Thoracic aorta (tissue), 2 donors: ENCODE measurements around the gene SMPX. TPM values are rescaled to one million over a fixed set of nuclear protein-coding genes. Genes with fewer than 3 reads are reported as not detected.
A peak's percentile ranks its signal among the peaks of the same experiment; 100 is the strongest.

Source experiments
- ATAC-seq: fragments of 150-250 bp; one replicate; pipeline ENCODE4 v1.8.0; 2017; ENCODE audit warnings: low read depth; ENCODE audit not compliant: insufficient number of reproducible peaks, low FRiP score
- DNase-seq: peaks from one replicate; pipeline ENCODE4 v3.0.0-alpha.2; 2020; ENCODE audit warnings: low spot score
- H3K27ac ChIP-seq, 2 donors: fragments of 200-600 bp; sonication (generic); 1 replicate in 1 of 2; 2 replicates in 1 of 2; pipeline ENCODE4 v1.5.1; 2016; ENCODE audit warnings: mild to moderate bottlenecking in 2 of 2, moderate library complexity in 2 of 2
- H3K27me3 ChIP-seq: fragments of 200-600 bp; sonication (generic); replicated peaks from 2 replicates; pipeline ENCODE4 v1.6.0; 2016; ENCODE audit warnings: mild to moderate bottlenecking; ENCODE audit not compliant: insufficient read depth
- H3K36me3 ChIP-seq: fragments of 200-600 bp; sonication (generic); one replicate; pipeline ENCODE4 v1.5.1; 2016
- H3K4me1 ChIP-seq, 2 donors: fragments of 200-600 bp; sonication (generic); 1 replicate in 1 of 2; 2 replicates in 1 of 2; pipeline versions ENCODE4 v1.5.1 to v1.6.0; 2016; ENCODE audit warnings: low read depth in 2 of 2, mild to moderate bottlenecking in 1 of 2; ENCODE audit not compliant: control insufficient read depth in 1 of 2
- H3K4me3 ChIP-seq: fragments of 200-600 bp; sonication (generic); 2 replicates; pipeline ENCODE4 v1.5.1; 2016; ENCODE audit warnings: mild to moderate bottlenecking
- H3K9me3 ChIP-seq: fragments of 200-600 bp; sonication (generic); 2 replicates; pipeline ENCODE4 v1.5.1; 2016
- CTCF ChIP-seq: fragments of 200-600 bp; sonication (generic); IDR thresholded peaks from one replicate; pipeline ENCODE4 v1.5.1; 2019; ENCODE audit warnings: antibody characterized with exemption
- total RNA-seq, 2 donors: library from RNA; depleted of rRNA; stranded (reverse); fragments of >200 nt; gene quantifications; one replicate each; pipeline versions ENCODE4 v1.1.0 to v1.2.3, GENCODE V29; 2016

SMPX gene
- total RNA-seq, 2 donors from 2014 or later, result 10.4 TPM; not detected in 1

DNA sequence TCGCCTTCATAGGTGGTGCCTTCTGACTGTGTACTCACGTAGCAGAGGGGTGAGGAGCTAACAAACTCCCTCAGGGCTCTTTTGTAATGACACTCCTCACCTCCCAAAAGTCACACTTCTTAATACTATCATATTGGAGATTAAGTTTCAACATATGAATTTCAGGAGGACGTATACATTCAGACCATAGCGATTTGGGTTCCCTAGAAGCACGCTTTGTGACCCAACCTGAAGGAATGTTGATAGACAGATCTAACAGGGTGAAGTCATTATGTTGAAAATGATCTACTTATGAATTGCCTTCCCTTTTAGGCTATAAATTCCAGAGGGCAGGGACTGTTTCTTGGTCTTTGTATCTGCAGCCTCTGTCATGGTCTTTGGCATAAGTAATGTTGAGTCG is 96.6 kb downstream of the SMPX start:
- no peak overlapping the region for H3K27ac ChIP-seq
- no peak for ATAC-seq
- H3K4me1 ChIP-seq, result no peaks in the 10 kb centered on the region
- no peak for TF ChIP-seq CTCF
- H3K4me3 ChIP-seq, result no peak overlapping the region
- H3K27me3 ChIP-seq, result no peaks in the 10 kb centered on the region
- DNase-seq, result no peak
- H3K9me3 ChIP-seq, result no peaks in the 10 kb centered on the region
- H3K36me3 ChIP-seq, result no peaks in the 10 kb centered on the region

DNA sequence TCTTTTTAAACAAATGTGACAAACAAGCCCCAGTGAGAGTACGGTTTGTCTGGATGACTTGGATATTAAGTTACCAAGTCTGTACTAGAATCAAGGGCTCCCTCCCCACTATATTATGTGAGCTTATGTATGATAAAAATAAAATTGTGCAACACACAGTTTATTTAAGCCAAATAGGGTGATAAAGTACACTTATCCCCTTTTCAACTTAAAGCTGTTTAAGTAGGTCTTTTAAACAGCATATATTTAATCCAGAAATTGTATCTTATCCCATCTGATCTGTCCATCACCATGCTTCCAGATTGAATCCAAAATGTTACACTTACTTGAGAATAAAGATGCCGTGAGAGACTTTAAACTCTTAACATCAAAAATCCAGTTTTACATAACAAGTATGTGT is 97.8 kb downstream of the SMPX start:
- Histone ChIP-seq H3K27me3 (no peaks in the 10 kb centered on the region), H3K36me3 (no peaks in the 10 kb centered on the region), H3K4me1 (no peaks in the 10 kb centered on the region), H3K4me3 (no peak overlapping the region), H3K27ac (no peak overlapping the region), H3K9me3 (no peaks in the 10 kb centered on the region)
- TF ChIP-seq CTCF, result no peak
- ATAC-seq, result no peak
- DNase-seq, result no peak

DNA sequence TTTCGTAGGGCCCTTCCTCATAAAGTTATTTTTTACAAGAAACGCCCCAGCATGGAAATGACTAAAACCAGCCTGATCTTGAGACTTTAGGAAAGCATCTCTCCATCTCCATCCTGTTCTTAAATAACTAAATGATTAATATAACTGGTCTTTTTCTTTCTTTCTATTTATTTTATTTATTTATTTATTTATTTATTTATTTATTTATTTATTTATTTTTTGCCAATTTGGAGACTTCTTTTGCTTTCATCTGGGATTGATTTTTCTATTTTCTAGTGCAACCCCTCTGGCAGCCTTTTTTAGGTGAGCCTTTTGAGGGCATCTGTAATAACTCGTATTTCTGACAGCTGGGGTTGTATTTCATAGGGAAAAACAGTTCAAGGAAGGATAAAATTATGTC is 98.6 kb downstream of the SMPX start:
- no peak for ATAC-seq
- DNase-seq, result no peak
- Histone ChIP-seq H3K27ac (no peak overlapping the region), H3K9me3 (no peaks in the 10 kb centered on the region), H3K4me1 (no peaks in the 10 kb centered on the region), H3K4me3 (no peak overlapping the region), H3K27me3 (no peaks in the 10 kb centered on the region), H3K36me3 (no peaks in the 10 kb centered on the region)
- TF ChIP-seq CTCF, result no peak

- H3K9me3 ChIP-seq, result no peaks in the 10 kb centered on the region
- no peak for ATAC-seq
Measured at GRCh38 chrX:21658746-21659145, 99.2 kb downstream of the SMPX start.

DNA sequence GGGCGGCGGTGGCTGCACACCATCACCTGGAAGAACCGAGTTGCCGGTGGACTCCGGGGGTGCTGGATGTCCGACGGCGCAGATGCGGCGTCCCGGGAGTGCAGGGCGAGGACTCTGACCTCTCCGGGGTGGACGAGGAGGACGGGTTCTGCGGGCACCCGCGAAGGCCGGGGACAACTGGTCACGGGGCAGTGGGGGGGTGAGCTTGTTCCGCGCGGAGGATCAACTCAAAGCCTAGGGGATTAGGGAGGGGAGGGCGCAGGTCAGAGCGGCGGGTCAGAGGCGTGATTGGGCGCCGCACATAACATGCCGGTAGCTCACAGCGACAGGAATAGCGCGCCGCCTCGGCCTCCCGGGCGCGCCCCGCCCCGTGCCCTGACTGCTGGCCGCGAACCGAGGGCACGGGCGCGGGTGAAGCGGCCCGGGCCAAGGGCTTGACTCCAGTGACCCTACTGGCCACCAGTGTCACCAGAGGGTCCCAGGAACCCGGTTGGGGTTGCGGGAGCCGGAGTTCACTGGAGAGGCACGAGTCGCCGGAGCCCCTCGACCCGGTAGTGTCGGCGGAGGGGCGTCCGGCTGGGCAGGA is 99.7 kb downstream of the SMPX start, which contains the start of gene KLHL34:
TSS of gene KLHL34 (minus strand) at position 179 of the 586 bp plus-strand sequence. CDS start 542 bp downstream, outside the sequence.
- Histone ChIP-seq H3K4me3 (peak within 1 kb of the TSS; percentile 53), H3K27ac (no peak within 1 kb of the TSS), H3K36me3 (no peaks in the 10 kb centered on the region), H3K4me1 (no peaks in the 10 kb centered on the region), H3K27me3 (no peaks in the 10 kb centered on the region), H3K9me3 (no peaks in the 10 kb centered on the region)
- DNase-seq, result no peak
- ATAC-seq, result no peak
- TF ChIP-seq CTCF, result no peak

More at GRCh38 chrX:21658746-21659145, 99.2 kb downstream of the SMPX start:
- no peak for TF ChIP-seq CTCF
- no peak overlapping the region for H3K27ac ChIP-seq
- no peaks in the 10 kb centered on the region for H3K36me3 ChIP-seq
- H3K4me3 ChIP-seq, result peak overlapping the region; percentile 53
- no peaks in the 10 kb centered on the region for H3K4me1 ChIP-seq
- no peaks in the 10 kb centered on the region for H3K27me3 ChIP-seq
- DNase-seq, result no peak
